ENCODE measurements around the gene NFKBIZ. TPM values are rescaled to one million over a fixed set of nuclear protein-coding genes. Genes with fewer than 3 reads are reported as not detected.

Gene NFKBIZ
- total RNA-seq, 2 donors from 2014 or later: 30.1 to 92.3 TPM

- DNase-seq (no peak), ATAC-seq (peak; percentile 63)
- Histone ChIP-seq H3K27me3 (no peaks in the 10 kb centered on the region), H3K4me3 (no peak overlapping the region), H3K27ac (no peak overlapping the region), H3K4me1 (no peaks in the 10 kb centered on the region), H3K9me3 (no peaks in the 10 kb centered on the region), H3K36me3 (replicated peaks in 1 of 2; ENCODE audit: insufficient read depth in 1 of 2, low read depth in 2 of 2) (no peaks in the 10 kb centered on the region)
- intact Hi-C loops (cut with DNase I): no loop called here
- no peak for TF ChIP-seq POLR2A (IDR thresholded peaks at IDR 0.05)
- TF ChIP-seq, protein P1, sequence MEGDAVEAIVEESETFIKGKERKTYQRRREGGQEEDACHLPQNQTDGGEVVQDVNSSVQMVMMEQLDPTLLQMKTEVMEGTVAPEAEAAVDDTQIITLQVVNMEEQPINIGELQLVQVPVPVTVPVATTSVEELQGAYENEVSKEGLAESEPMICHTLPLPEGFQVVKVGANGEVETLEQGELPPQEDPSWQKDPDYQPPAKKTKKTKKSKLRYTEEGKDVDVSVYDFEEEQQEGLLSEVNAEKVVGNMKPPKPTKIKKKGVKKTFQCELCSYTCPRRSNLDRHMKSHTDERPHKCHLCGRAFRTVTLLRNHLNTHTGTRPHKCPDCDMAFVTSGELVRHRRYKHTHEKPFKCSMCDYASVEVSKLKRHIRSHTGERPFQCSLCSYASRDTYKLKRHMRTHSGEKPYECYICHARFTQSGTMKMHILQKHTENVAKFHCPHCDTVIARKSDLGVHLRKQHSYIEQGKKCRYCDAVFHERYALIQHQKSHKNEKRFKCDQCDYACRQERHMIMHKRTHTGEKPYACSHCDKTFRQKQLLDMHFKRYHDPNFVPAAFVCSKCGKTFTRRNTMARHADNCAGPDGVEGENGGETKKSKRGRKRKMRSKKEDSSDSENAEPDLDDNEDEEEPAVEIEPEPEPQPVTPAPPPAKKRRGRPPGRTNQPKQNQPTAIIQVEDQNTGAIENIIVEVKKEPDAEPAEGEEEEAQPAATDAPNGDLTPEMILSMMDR (IDR thresholded peaks at IDR 0.05): no peak
These were observed 41.4 kb downstream of the NFKBIZ start for GRCh38 chr3:101890716-101891115.

- H3K9me3 ChIP-seq: no peaks in the 10 kb centered on the region
- no peak for ATAC-seq
- WGBS, 2 donors: 85 to 88% methylated on average over 1 of the region's 1 CpG
- no peak overlapping the region for H3K4me3 ChIP-seq
- intact Hi-C loops (cut with DNase I): no loop called here
- no peaks in the 10 kb centered on the region for H3K27me3 ChIP-seq
- no peaks in the 10 kb centered on the region for H3K36me3 ChIP-seq (replicated peaks in 1 of 2; ENCODE audit: insufficient read depth in 1 of 2, low read depth in 2 of 2)
- H3K4me1 ChIP-seq: no peaks in the 10 kb centered on the region
- no peak overlapping the region for H3K27ac ChIP-seq
- no peak for TF ChIP-seq POLR2A (IDR thresholded peaks at IDR 0.05)
- TF ChIP-seq, protein P1 (IDR thresholded peaks at IDR 0.05): no peak
- no peak for DNase-seq
These were observed 43.3 kb downstream of the NFKBIZ start for GRCh38 chr3:101892648-101893047.

DNA sequence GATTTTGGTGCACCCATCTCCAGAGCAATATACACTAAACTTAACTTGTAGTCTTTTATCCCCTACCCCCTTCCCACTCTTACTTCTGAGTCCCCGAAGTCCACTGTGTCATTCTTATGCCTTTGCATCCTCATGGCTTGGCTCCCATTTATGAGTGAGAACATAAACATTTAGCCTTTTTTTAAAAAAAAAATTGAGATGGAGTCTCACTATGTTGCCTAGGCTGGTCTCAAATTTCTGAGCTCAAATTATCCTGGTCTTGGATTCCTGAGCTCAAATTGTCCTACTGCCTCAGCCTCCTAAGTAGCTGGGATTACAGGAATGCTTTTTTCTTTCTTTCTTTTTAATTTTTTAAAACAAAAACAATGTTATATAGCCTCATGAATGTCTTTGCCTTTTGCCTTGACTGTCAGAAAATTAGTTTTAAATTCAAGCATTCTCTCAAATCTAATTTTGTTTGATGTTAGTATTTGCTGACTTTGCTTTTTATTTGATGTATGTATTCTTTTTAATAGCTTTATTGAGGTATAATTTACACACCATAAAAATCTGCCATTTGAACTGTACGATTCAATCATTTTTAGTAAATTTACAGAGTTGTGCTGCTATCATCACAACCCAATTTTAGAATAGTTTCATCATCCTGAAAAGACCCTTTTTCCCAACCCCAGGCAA is 46.9 kb downstream of the NFKBIZ start:
- ATAC-seq (no peak), DNase-seq (no peak)
- intact Hi-C loops (cut with DNase I): no loop called here
- Histone ChIP-seq H3K27me3 (no peaks in the 10 kb centered on the region), H3K4me1 (no peaks in the 10 kb centered on the region), H3K27ac (no peak overlapping the region), H3K4me3 (no peak overlapping the region), H3K9me3 (no peaks in the 10 kb centered on the region), H3K36me3 (replicated peaks in 1 of 2; ENCODE audit: insufficient read depth in 1 of 2, low read depth in 2 of 2) (no peaks in the 10 kb centered on the region)
- TF ChIP-seq, protein P1 (IDR thresholded peaks at IDR 0.05): no peak
- no peak for TF ChIP-seq POLR2A (IDR thresholded peaks at IDR 0.05)
- WGBS, 2 donors: 88 to 89% methylated on average over 2 of the region's 2 CpGs

DNA sequence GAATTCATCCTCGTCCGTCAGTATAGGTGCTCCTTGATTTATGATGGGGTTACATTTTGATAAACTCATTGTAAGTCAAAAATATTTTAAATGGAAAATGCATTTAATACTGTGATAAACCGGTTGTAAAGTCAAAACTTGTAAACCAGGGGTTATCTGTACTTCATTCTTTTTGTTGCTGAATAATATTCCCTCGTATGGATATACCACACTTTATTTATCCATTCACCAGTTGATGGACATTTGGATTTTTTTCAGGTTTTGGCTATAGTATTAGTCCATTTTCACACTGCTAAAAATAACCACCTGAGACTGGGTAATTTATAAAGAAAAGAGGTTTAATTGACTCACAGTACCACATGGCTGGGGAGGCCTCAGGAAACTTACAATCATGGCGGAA is 47.7 kb downstream of the NFKBIZ start:
- WGBS, 2 donors: 89% methylated on average over 5 of the region's 5 CpGs
- intact Hi-C loops (cut with DNase I): no loop called here
- H3K4me3 ChIP-seq: no peak overlapping the region
- no peak overlapping the region for H3K27ac ChIP-seq
- no peaks in the 10 kb centered on the region for H3K36me3 ChIP-seq (replicated peaks in 1 of 2; ENCODE audit: insufficient read depth in 1 of 2, low read depth in 2 of 2)
- TF ChIP-seq, protein P1 (IDR thresholded peaks at IDR 0.05): no peak
- no peak for TF ChIP-seq POLR2A (IDR thresholded peaks at IDR 0.05)
- DNase-seq: no peak
- H3K27me3 ChIP-seq: no peaks in the 10 kb centered on the region
- no peak for ATAC-seq
- no peaks in the 10 kb centered on the region for H3K4me1 ChIP-seq
- H3K9me3 ChIP-seq: no peaks in the 10 kb centered on the region

DNA sequence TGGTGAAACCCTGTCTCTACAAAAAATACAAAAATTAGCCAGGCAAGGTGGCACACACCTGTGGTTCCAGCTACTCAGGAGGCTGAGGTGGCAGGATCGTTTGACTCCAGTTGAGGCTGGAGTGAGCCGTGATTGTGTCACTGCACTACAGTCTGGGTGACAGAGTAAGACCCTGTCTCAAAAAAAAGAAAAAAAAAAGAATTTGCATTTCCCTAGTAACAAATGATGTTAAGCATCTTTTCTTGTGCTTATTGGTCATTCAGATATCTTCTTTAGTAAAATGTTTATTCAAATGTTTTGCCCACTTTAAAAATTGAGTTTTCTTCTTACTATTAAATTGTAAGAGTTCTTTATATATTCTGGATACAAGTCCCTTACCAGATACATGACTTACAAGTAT is 48.7 kb downstream of the NFKBIZ start:
- TF ChIP-seq, protein P1 (IDR thresholded peaks at IDR 0.05): no peak
- TF ChIP-seq POLR2A (IDR thresholded peaks at IDR 0.05): no peak
- WGBS, 2 donors: 75 to 97% methylated on average over 2 of the region's 2 CpGs
- no peak overlapping the region for H3K27ac ChIP-seq
- no peaks in the 10 kb centered on the region for H3K36me3 ChIP-seq (replicated peaks in 1 of 2; ENCODE audit: insufficient read depth in 1 of 2, low read depth in 2 of 2)
- H3K27me3 ChIP-seq: no peaks in the 10 kb centered on the region
- no peak overlapping the region for H3K4me3 ChIP-seq
- DNase-seq: no peak
- no peaks in the 10 kb centered on the region for H3K9me3 ChIP-seq
- no peak for ATAC-seq
- no peaks in the 10 kb centered on the region for H3K4me1 ChIP-seq
- intact Hi-C loops (cut with DNase I): no loop called here

Data from body of pancreas (tissue), 4 donors.